OCI-LY3 (cell line): Measurements from ENCODE around the gene COL4A1.

Source experiments
- CTCF ChIP-seq: fragments of 200-600, 300-600 bp; sonication (generic); IDR thresholded peaks from 2 replicates; pipeline ENCODE4 v1.5.1; 2014; ENCODE audit warnings: antibody characterized with exemption, low read length, low read depth
- EZH2phosphoT487 ChIP-seq: fragments of 200-600 bp; shearing (Covaris generic); IDR thresholded peaks from 2 replicates; pipeline ENCODE4 v1.6.1; 2018; ENCODE audit warnings: antibody characterized with exemption, mixed run types, low read depth

GRCh38 chr13:110301083-110301482, 5.9 kb downstream of the COL4A1 start:
- TF ChIP-seq CTCF, result no peak
- TF ChIP-seq EZH2phosphoT487, result no peak
